Measurements from ENCODE around the gene DMXL1.

The DMXL1 gene

DNA sequence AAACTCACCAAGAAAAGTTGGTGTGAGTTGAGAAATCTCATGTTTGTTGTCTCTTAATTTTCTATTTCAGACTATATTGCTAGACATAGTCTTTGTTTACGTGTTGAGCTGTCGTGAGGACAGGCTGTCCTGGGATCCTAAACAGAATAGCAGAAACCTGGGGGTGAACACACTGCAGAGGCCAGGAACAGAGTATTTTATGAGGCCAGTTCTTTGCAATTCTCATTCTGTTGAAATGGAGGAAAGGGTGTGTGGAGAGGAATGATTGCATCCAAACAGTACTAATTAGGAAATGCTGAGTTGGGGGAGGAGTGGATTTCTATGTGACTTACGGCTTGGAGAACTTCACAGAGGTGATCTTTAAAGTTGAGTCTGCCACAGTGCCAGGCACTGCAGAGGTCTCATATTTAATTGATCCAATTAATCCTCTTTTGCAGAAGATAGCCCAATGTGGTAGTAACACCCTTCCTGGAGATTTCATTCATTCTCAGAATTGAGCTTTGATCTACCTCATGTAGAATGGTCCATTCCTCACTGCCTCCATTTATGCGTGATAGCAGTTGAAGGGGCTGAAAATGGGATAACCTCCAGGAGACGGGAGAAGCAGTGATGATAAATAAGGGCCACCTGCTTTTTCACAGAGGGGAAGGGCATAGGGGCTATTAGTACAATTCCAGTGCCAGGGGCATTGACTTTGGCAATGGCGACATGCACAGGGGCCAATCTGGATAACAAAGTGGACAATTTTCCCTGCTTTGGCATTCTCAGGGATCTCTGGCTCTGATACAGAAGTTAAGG lies 200.3 kb downstream of the DMXL1 start:
- DNase-seq = no peak

DNA sequence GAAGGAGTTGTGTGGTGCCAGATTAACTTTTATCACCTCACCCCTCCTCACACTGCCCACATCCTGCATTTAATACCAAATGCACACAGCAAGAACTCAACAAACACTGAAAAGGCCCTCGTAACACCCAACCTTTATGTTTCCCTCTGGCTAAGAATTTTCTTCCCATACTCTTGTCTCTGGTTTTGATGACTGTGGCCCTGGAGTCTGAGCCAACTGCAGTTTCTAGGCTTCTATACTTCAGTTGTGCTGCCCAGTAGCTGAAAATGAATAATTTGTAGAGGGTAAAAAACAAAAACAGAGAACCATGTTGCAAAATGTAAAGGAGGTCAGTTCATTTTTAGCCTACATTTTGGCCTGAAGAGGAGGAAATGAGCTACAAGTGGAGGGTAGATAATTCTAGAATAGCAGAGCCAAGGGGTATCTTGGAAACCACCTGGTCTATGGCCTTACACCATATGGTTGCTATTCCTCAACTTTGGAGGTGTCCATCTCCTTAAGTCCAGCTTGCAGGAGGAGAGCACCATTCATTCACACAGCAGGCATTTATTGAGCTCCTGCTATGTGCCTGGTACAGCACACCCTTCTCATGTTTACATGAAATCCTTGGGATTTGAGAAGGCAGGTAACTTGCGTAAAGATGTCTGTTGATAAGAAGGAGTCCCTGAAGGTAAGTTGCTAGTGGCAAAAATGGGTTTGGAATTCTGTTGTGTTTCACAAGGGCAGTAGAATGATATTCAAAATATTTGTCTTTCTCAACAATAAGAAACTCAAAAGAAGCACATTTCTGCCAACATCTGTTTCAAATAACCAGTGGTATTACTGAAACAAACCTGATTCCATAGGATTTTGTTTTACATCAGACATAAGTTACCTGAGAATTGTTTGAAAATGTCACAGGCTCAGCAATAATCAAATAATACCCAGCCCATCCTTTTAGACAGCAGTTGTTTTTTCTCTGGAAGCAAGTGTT lies 201.2 kb downstream of the DMXL1 start:
- no peak for DNase-seq

DNA sequence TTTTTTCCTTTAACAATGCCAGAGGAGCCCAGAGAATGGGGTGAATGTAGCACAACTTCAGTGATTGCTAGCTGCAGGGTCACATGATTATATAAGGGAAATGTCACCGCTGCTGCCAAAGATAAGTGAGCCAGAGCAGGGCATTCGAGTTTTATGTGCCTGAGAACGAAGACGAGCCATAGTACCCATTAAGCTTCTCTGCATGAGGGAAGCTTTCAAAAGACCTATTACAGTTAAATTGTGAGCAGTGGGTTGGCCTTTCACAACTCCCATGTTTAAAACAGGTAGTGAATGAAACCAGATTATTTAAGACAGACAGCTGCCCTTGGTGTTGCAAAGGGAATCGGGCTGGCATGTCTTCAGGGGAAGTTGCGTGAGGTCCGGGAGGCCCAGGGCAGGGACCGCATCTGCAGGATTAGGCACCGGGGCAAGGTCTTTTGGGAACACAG lies 202.5 kb downstream of the DMXL1 start:
- DNase-seq = no peak

DNA sequence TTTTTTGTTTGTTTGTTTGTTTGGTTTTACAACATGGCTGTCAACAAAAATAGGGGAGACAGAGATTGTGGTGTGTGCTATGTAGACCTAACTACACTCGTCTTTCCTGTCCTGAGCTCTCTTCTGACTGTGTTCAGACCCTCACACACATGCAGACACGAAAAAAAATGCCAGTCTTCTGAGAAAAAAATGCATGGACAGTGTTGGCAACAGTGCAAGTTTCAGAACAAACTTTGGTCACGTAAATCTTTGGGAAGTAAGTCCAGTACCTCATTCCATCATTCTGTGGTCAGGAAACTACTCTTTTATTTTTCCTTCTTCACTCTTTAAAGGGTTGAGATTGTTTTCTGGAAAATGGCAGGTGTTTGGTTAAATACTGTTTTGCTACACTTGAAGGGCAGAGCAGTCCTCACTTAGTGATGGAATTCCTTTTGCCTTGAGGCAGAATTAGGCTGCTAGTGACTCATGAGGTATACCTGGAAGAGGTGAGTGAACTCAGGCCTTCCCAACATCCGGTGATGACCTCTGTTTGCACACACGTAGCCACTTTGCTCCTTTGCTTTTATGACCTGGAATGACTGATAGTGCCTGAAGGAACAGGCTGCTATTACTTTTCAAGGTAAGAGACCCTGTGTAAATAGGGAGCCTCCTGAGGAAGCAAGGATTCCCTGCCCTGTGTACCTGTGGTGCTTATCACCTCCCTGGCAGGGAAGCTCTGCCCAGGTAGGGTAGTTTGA lies 203.3 kb downstream of the DMXL1 start:
- no peak for DNase-seq

DNA sequence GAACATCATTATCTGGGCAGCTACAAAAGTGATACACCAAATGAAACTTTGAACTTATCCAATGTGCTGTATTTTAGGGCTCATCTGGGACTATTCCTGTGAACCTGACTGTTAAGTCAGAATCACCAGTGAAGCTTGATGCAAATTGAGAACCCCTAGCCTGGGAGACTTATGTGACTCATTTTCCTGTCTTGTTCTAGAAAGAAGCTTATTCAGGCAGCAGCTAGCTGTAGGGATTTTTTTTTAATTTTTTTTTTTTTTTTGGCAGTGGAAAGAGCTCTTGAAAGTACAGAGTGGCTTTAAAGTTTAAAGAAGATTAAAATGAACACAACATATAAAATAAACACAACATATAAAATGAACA lies 203.9 kb downstream of the DMXL1 start:
- DNase-seq = no peak

DNA sequence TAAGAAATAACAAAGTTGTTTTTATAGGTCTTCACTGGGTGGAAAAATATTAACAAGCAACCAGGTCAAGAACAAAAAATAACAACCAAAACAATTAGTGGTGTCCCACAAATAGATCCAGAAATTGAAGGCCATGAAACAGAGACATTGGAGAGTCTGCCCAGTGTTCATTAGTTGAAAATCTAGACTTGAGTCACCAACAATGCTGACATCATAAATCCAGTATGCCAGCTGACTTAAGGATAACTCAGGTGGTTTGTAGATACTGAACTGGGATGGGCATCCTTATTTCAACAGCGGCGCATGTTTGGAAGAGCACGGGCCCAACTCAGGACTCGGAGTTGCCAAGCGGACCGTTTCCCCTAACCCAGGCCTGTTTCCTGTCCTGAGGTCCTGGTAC lies 204.3 kb downstream of the DMXL1 start:
- DNase-seq = no peak

DNA sequence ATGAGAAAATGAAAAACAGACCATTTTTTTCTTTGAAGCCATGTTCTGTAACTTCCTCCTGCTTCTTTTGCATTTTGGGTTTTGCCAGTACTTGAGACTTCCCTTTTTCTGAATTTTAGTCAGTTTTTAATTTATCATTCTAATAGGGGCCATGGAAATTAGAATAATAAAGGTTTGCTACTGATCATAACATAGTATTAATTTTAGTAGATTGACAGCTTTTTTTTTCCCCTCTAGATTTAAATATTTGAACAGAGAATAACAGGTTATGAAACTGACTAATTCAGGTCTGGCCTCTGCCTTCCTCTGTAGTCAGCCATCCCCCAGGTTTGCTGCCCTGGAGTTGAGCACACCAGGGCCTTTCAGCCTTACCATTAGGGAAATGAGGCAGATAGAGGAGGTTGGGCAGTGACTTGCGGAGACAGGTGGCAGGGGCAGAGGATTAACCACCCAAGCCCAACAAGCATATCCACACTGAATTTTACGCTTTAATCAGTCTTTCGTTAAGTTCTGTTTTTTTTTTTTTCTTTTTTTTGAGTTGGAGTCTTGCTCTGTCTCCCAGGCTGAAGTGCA lies 204.8 kb downstream of the DMXL1 start:
- DNase-seq = no peak

DNA sequence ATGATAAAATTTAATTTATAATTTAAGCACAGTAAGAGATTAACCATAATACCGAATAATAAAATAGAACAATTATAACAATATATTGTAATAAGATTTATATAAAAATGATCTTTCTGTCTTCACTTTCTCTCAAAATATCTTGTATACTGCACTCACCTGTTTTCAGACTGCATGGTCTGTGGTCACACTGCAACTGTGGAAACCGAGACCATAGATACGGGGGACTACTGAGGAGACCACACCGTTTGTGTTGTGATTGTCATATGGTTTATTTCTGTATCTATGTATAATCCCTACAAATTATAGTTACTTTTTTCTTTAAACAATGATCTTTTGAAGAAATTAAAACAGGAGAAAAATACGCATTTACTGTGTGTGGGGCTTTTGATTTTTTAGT lies 206.1 kb downstream of the DMXL1 start:
- no peak for DNase-seq

DNA sequence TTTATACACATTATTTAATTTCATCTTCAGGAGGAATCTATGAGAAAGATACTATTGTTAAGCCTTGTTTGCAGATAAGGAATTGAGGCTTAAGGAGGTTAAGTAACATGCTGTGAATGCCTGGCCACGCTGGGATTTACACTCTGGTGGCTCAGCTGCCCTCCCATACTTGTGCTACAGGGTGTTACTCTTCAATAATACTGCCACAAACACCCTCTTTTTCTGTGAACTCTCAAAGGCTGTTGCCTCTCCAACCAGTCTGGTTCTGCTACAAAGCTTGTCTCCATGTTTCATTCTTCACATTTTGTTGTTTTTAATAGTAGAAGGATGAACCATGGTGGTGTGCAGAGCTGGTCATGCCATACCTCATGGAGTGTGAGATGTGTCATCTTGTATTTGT lies 208.2 kb downstream of the DMXL1 start:
- no peak for DNase-seq

DNA sequence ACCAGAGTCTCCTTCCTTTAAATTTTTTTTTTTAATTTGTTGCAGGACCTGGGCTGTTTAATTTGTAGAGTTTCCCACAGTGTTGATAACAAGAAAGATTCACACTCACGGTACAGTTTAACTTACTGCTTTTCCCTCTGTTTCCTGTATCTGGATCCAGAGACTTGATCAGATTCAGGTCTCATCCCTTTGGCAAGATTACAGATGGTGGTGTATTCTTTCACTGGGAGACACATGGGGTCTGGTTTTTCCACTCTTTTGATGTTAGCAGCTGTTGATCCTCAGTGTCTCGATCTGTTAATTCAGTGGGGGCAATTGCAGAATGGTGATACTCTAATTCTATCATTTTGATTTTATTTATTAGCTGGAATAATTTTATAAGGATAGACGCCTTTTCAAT lies 209.5 kb downstream of the DMXL1 start:
- DNase-seq = no peak

DNA sequence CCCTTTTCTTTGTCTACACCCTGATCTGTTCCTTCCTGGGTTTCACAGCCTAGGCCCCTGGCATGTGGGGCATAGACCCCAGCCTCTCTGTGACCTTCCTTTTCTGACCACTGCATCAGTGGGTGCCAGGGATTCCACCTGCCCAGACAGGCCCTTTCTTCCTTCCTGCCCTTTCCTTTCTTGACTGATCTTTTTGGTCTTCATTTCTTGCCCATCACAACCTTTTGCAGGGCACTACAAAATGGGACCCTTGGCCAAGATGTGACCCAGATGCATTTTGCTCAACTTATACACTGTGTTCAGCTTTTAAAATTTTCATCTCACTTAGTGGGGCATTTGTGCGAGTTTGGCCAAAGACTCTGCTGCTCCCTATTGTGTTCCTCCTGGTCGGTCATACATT lies 211.7 kb downstream of the DMXL1 start:
- no peak for DNase-seq

DNA sequence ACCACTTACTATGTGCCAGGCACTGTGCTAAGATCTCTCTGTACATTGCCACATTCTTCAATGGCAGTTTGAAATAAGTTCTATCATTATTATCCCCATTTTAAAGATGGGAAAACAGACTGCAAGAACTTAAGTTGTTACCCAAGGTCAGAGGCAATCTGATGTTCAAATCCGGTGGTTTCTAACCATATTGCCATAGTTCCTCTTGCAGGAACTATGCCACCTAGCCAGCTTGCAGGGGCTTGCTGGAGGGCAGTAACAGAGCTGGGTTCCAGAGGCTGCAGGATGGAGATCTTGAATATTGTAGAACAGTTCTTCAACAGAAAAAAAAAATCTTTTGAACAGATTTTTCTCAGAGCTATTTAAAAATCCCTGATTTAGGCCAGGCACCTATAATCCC lies 213.1 kb downstream of the DMXL1 start:
- DNase-seq = no peak

DNA sequence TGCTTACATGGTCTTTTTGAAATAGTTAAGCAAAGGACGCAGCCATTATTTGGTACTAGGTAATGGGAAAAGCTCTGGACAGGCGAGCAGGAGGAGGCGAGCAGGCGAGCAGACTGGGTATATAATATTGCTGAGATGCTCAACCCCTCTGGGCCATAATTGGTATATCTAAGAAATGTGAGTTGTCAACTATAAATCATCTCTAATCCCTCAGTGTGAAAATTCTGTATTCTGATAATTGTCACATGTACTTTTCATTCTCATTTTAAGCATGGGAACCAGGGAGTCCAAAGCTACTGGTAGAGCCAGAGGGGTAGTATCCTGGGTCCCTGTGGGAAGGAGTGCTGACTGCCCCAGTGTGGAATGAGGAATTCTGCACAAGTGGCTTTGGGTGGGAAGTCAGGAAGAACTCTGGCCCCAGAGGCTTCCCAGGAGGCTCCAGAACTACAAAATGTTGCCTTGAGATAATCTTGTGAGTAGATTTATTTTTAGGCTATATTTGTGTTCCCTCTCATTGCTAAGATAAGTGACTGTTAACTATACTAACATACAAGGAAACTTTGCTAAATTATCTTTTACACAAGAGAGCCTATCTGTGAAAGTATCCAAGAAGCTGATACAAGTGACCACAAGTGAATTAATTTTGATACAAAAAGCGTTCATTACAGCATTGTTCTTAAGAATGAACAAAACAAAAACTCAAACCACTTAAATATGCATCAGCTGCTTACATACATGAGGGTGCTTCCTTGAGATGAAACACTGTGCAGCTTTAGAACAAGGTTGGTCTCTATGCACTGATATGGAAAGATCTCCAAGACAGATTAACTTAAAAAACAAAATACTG lies 214.4 kb downstream of the DMXL1 start:
- no peak for DNase-seq

DNA sequence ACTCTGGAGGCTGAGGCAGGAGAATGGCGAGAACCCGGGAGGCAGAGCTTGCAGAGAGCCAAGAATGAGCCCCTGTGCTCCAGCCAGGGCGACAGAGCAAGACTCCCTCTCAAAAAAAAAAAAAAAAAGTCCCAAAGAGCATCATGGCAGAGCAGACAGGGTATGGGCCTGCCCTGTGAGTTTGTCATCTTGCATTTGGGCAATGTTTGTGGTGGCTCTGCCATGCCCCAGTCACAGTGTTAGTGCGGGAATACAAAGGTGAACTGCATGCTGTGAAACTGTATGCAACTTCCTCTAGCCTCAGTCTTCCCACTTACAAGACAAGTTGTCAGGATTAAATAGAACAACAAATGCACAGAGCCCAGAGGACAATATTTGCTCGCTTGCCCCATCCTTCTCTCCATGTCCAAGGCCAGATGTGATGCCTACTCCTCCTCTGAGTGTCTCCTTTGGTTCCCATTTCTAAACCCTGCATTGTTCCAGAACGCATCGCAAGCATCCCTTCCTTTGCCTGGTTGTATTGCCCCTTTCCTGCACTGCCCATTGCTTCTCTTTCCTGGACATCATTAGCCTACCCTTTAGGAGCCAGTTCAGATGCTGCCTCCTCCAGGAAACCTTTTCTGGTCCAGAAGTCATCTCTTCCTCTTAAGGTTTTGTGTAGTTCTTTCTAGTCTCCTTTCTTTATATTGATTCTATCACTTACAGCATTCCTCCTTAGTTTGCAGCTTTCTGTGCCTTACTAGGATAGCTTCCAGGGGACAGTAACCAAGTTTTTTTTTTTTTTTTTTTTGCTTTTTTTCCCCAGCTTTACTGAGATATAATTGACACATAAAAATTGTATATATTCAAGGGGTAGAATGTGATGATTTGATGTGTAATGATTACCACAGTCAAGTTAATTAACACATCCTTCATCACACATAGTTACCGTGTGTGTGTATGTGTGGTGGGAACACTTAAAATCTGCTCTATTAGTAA lies 215.9 kb downstream of the DMXL1 start:
- DNase-seq = no peak

DNA sequence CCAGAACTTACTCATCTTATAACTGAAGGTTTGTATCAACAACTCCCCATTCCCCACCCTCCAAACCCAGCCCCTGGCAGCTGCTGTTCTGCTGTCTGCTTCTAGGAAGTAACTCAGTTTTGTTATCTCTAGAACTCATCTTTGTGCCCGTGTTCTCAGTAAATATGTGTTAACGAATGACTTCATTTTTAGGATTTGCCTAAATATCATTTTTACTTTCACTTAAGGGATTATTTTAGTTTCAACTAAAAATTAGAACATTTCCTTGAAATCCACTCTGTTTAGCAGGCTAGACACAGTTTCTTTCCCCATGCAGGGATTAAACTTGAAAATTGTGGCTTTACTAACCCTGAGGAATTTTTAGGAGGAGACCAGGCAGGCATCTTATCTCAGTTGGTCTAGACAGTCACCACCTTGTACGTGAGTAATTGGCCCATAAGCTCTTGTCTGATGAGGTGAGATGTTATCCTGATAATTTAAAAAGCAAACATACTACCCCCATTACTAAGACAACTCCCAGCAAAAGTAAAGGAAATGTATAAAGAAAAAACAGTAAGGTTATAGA lies 216.7 kb downstream of the DMXL1 start:
- no peak for DNase-seq

DNA sequence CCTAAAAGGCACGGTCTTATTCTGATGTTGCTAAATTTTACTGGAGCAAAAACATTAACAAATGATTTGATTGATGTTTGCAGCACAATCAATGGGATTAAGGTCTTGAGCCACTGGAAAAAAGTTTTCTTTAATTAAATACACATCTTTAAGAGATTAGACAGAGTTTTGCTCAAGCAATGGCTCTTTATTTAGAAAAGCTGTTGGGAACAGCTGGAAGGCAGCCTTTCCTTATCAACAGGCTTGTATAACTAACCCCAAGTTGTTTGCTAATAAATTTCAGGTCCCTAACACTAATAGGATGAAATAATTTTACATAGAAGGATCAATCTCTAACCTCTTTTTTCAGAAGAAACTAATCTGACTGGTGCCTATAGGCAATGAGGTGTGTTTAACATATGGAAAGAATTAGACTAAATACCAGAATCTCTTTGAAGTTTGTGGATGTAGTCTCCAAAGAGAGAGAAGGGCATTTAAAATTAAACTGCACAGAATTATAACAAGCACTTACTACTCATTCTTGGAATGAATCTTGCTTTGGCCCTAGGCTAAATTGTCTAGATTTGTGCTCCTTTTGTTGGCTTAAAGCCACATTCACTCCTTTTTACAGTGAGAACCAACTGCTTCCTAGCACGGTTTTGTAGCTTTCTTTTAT lies 217.6 kb downstream of the DMXL1 start:
- DNase-seq = no peak

DNA sequence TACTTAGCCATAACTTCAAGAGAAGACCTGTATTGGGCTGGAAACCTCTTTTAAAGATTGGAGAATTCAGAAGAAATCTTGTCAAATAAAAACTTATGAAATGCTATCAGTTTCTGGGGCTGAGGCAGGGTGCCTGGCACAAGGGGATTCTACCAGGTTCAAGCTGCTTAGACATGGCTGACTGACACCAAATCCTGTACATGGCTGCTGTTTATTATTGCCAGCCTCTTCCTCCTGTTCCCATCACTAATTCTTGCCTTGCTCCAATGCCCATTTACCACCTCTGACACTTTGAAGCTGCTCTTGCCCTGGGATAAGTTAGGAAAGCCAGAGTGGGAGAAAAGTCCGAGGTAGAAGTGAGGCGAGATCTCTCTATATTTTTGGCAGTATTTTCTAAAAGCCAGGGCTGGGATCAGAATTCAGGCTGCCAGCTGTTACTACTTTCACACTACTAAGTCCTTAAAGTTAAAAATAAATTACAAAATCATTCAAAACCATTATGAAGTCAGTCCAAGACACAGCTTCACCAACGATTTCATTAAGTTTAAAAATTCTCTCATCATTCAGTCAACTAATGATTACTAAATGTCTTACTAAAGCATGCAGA lies 218.7 kb downstream of the DMXL1 start:
- DNase-seq = no peak

DNA sequence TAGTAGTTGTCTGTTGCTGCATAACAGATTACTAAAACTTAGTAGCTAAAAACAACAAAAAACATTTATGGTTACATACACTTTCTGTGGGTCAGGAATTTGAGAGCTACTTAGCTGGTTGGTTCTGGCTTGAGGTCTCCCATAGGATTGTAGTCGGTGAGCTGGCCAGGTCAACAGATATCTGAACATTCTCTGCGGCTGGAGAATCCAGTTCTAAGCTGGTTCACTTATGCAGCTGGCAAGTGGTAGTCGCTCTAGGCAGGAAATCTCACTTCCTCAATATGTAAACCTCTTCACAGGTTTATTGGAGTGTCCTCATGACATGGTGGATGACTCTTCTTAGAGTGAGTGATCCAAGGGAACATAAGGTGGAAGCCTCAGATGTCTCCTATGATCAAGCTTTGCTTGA lies 219.3 kb downstream of the DMXL1 start:
- no peak for DNase-seq

DNA sequence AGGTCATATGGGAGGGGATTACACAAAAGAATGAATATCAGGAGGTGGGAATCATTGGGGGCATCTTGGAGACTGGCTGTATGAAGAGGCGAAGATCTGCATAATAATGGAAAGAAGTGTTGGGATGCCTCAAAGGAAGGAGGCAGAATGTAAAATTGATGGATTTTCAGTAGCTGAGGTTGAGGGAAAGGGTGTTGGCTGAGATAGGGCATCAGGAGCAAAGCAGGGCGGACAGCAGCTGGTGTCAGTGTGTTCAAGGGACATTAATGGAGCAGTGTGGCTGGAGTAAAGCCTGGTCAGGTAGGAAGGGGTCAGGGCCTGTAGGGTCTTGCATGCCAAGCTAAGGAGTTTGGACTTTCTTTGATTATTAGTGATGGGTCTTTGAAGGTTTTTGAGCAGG lies 219.7 kb downstream of the DMXL1 start:
- no peak for DNase-seq
